ENCODE data around the gene EGFLAM.

Gene EGFLAM

DNA sequence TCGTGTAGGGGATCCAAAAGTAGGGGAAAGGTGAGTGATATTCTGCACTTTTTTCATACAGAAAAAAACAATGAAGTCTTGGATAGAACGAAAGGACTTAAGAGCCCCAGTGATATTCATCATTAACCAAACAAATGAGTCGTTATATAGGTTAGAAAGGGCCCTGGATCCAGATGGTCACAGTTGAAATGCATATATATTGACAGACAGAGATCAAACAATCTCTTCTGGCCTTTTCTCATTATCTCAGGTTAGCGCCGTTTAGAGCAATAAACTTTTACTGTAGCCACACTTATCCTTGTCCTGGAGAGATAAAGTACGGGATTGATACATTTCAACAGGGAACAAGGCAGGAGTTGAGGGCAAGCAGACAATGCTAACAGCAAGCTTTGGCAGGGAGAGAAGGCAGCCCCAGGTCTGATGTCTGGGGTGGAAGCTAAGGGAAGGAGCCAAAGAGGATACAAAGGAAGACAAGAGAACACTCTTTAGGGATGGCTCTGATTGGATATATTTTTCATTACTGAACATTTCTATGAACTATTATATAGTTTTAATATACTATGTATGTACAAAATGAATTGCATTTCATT is 221.1 kb downstream of the EGFLAM start:
- no peak for DNase-seq

DNA sequence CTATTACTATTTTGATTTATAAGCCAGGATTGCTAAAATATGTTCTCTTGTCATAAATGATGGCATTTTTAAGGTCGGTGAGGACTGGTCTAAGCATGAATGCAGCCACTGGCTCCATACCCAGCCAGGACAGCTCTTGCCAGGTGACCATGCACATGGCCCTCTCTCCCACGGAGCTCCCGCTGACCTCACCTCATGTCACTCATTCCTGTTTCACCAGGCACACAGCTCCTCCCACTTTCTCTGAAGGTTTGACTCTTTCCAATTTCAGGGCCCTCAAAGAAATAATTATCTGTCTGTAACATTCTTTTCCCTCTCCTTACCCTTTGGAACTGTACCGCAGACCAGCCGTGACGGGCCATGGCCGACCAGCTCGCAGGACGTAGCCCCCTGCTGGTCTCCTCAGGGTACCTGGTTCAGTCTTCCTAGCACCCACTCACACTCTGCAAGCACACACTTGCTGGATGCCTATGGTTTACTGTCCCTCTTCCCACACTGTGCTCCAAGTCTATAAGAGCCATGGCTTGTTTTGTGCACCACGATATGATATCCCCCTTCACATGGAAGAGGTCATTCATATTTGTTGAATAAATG is 225.5 kb downstream of the EGFLAM start:
- no peak for DNase-seq

DNA sequence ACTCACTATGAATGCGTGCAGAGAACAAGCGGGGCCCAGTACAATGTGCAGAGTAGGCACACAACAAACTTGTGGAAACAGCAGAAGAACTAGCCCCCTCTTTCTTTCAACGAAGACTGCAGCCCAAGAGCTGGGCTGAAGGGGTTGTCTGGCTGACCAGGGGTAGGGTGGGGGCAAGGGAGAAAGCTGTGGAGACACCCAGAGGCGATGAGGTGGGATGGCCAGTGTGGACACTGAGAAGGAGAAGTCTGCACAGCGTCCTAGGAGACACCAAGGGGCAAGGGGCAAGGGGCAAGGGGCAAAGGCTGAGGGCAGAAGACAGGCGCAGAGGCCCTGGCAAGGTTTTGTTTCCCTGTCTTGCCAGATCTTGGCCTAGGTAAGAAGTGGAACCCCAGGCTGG is 235.8 kb downstream of the EGFLAM start:
- no peak for DNase-seq

DNA sequence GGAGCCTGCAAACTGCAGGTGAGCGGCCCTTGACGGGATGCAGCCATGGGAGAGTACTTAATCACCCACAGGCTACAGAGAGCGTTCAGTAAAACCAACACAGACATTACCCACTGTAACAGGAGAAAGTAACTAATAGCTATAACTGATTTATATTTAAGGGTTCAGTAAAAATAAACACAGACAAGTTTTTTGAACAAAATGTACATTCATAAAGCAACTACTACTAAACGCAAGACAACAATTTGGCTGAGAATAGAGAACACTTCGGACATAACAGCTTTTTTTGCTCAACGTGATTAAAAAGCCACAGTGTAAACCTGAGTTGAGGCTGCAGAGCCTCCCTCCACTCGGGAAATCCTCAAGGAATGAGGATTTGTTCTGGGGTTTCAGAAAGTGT is 236.4 kb downstream of the EGFLAM start:
- DNase-seq = no peak

DNA sequence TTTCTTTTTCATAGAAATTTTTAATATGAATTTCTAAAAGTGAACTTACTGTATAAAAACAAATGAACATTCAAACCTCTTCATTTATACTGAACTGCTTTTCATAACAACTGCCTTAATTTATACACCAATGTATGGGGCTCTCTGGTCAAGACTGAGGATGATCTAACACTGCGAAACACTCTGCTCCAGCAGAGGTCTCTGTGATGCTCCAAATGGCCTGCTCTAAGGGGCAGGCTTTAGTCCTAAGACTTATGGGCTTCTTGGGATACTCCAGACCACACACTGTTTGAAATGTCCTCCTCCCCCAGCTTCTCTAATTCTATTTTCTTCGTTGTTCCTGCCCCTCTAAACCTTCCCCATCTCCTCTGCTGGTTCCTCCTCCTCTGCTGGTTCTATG is 239.6 kb downstream of the EGFLAM start:
- DNase-seq = no peak

DNA sequence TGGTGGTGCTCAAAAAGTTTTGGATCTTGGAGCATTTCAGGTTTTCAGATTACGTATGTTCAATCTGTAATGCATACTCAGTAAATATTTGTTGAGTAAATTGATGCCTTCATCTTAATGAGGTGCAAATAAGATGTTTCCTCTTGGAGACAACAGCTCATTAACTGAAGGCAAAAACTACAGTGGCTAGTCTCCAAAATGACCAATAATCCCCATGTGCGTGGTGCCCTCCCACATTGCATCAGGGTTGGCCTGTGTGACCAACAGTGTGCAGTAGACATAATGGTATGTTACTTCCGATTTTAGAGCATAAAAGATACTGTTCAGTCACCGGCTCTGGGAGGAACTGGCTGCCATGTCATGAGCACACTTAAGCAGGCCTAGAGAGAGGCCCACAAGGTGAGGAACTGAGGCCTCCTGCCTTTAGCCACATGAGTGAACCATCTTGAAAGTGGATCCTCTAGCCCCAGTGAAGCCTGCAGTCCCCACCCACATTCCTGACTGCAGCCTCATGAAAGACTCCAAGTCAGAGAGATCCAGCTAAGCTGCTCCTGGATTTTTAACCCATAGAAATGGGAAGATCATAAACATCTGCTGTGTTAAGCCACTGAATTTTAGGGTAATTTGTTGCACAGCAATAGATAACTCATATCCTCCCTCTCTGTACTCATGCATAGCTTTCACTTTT is 242.4 kb downstream of the EGFLAM start:
- no peak for DNase-seq

DNA sequence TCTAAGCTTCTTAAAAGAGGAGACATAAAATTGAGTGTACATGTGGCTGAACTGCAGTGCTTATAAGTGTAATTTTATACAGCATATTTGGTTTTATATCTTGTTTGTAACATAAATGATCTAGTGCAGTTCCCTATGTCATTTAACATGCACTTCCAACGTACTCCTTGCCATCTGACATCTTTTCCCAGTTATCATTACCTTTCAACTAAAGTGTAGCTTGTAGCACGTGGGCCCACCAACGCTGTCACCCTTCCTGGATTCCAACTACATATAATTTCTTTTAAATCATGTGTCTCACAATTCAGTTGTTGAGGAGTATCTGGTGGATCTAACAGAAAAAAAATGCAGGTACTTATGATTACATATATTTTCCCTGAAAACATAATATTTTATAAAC is 247.9 kb downstream of the EGFLAM start:
- no peak for DNase-seq

DNA sequence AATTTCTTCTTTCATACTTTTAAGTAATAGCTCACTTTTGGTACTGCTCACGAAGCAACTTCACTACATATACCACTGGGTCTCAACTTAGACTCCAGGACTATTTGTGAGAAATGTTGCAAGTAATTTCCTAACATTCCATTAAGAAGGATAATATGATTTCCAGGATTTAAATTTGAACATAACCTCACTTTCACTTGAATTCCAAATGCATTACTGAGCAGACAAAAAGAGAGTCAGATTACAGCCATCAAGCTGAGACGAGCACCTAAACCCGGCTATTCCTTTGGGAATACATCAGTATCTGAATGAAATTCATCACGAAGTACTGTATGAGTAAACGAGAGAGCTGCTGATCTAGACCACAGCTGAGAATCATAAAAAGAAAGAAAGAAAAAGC is 250.8 kb downstream of the EGFLAM start:
- no peak for DNase-seq

Measured in NCI-H1930 (cell line).